ENCODE data around the gene LRP5. TPM values are rescaled to one million over a fixed set of nuclear protein-coding genes. Genes with fewer than 3 reads are reported as not detected.

Gene LRP5
- polyA plus RNA-seq, 3 donors, result 0.23 to 0.29 TPM; not detected in 1

DNA sequence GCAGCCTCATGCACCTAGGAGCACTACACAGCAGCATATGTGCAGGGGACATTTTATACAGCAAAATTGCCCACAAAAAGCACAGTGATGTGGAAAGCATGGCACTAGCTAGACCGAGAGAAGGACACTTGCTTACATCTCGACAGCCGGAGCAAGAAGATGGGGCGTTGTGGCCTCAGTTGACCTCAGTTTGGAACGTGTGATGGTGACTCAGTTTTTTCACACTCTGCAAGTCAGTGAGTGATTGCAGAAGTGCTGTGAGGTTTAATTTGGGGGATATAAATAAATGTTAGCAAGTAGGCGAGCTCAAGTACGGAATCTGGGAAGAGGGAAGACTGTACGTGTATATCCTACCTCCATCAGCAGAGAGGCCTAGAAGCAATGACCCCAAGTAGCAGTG lies 23.3 kb downstream of the LRP5 start:
- H3K4me1 Mint-ChIP-seq, result peaks cover 27% of the 10 kb centered on the region

DNA sequence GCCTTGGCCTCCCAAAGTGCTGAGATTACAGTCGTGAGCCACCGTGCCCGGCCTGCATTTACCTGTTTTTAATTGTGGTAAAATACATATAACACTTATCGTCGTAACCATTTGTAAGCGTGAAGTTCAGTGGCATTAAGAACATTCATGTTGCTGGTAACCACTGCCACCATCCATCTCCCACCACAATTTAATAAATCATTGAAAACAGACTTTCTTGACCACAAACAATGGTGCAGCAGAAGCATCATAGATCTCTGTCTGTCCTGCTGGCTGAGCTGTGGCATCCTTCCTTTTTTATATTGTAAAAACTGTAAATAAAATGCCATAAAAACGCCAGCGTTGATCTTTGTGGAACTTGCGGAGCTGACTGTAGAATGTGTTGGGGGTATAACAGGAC lies 24.3 kb downstream of the LRP5 start:
- Histone ChIP-seq H3K27ac (ENCODE audit: low read depth in 1 of 2, low read length in 2 of 2) (no peak overlapping the region), H3K4me1 (ENCODE audit: control insufficient read depth in 1 of 2, insufficient read depth in 2 of 2, low read length in 2 of 2) (peaks cover 9 to 11% of the 10 kb centered on the region in 2 donors), H2AFZ (ENCODE audit: insufficient read depth, low read depth, low read length, poor library complexity, severe bottlenecking) (no peak overlapping the region), H3K4me2 (replicated peaks; ENCODE audit: extremely low read depth, low read length, poor library complexity, severe bottlenecking) (no peak overlapping the region), H3K4me3 (replicated peaks in 1 of 3; ENCODE audit: low read depth in 2 of 3, low read length in 3 of 3) (no peak overlapping the region), H3K79me2 (ENCODE audit: insufficient read depth, low read length) (no peaks in the 10 kb centered on the region), H3K9me3 (replicated peaks in 1 of 2; ENCODE audit: control insufficient read depth in 1 of 2, insufficient read depth in 1 of 2, low read length in 2 of 2) (no peaks in the 10 kb centered on the region), H3K27me3 (ENCODE audit: control insufficient read depth in 2 of 2, insufficient read depth in 2 of 2, low read length in 2 of 2) (no peaks in the 10 kb centered on the region), H3K9ac (ENCODE audit: insufficient read depth, low read length, poor library complexity, severe bottlenecking) (no peak overlapping the region), H4K20me1 (ENCODE audit: insufficient read depth, low read length) (no peaks in the 10 kb centered on the region), H3K36me3 (replicated peaks in 1 of 2; ENCODE audit: control insufficient read depth in 1 of 2, insufficient read depth in 2 of 2, low read length in 2 of 2) (no peaks in the 10 kb centered on the region)
- H3K27ac Mint-ChIP-seq, result no peak overlapping the region
- H3K4me3 Mint-ChIP-seq, result no peak overlapping the region
- TF ChIP-seq, protein P1, sequence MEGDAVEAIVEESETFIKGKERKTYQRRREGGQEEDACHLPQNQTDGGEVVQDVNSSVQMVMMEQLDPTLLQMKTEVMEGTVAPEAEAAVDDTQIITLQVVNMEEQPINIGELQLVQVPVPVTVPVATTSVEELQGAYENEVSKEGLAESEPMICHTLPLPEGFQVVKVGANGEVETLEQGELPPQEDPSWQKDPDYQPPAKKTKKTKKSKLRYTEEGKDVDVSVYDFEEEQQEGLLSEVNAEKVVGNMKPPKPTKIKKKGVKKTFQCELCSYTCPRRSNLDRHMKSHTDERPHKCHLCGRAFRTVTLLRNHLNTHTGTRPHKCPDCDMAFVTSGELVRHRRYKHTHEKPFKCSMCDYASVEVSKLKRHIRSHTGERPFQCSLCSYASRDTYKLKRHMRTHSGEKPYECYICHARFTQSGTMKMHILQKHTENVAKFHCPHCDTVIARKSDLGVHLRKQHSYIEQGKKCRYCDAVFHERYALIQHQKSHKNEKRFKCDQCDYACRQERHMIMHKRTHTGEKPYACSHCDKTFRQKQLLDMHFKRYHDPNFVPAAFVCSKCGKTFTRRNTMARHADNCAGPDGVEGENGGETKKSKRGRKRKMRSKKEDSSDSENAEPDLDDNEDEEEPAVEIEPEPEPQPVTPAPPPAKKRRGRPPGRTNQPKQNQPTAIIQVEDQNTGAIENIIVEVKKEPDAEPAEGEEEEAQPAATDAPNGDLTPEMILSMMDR (IDR thresholded peaks at IDR 0.05), result no peak
- H3K36me3 Mint-ChIP-seq, result no peaks in the 10 kb centered on the region
- 42% methylated on average over 3 of the region's 9 CpGs for WGBS (ENCODE audit: insufficient coverage)
- H3K4me1 Mint-ChIP-seq, result peaks cover 17% of the 10 kb centered on the region
- H3K9me3 Mint-ChIP-seq, result no peaks in the 10 kb centered on the region
- DNase-seq, result no peak
- H3K27me3 Mint-ChIP-seq (ENCODE audit: low read depth in 3 of 3), result peaks cover 4 to 6% (median 5%) of the 10 kb centered on the region in 3 donors
- intact Hi-C loops (cut with micrococcal nuclease), result no loop called here

More for the DNA sequence above, 23.3 kb downstream of the LRP5 start:
- no peak overlapping the region for H2AFZ ChIP-seq (ENCODE audit: insufficient read depth, low read depth, low read length, poor library complexity, severe bottlenecking)
- Mint-ChIP-seq H3K4me3 (no peak overlapping the region), H3K27me3 (ENCODE audit: low read depth in 3 of 3) (peaks cover 6 to 10% (median 7%) of the 10 kb centered on the region in 3 donors), H3K27ac (no peak overlapping the region), H3K9me3 (no peaks in the 10 kb centered on the region), H3K36me3 (no peaks in the 10 kb centered on the region)
- no peak overlapping the region for H3K9ac ChIP-seq (ENCODE audit: insufficient read depth, low read length, poor library complexity, severe bottlenecking)
- intact Hi-C loops (cut with micrococcal nuclease), result no loop called here
- no peaks in the 10 kb centered on the region for H3K27me3 ChIP-seq (ENCODE audit: control insufficient read depth in 2 of 2, insufficient read depth in 2 of 2, low read length in 2 of 2)
- WGBS (ENCODE audit: insufficient coverage), result 27% methylated on average over 5 of the region's 8 CpGs
- no peak overlapping the region for H3K4me2 ChIP-seq (replicated peaks; ENCODE audit: extremely low read depth, low read length, poor library complexity, severe bottlenecking)
- peaks cover 19 to 21% of the 10 kb centered on the region in 2 donors for H3K4me1 ChIP-seq (ENCODE audit: control insufficient read depth in 1 of 2, insufficient read depth in 2 of 2, low read length in 2 of 2)
- no peaks in the 10 kb centered on the region for H3K9me3 ChIP-seq (replicated peaks in 1 of 2; ENCODE audit: control insufficient read depth in 1 of 2, insufficient read depth in 1 of 2, low read length in 2 of 2)
- H3K36me3 ChIP-seq (replicated peaks in 1 of 2; ENCODE audit: control insufficient read depth in 1 of 2, insufficient read depth in 2 of 2, low read length in 2 of 2), result no peaks in the 10 kb centered on the region
- H3K27ac ChIP-seq (ENCODE audit: low read depth in 1 of 2, low read length in 2 of 2), result no peak overlapping the region
- TF ChIP-seq, protein P1 (IDR thresholded peaks at IDR 0.05), result no peak
- no peaks in the 10 kb centered on the region for H3K79me2 ChIP-seq (ENCODE audit: insufficient read depth, low read length)
- H4K20me1 ChIP-seq (ENCODE audit: insufficient read depth, low read length), result no peaks in the 10 kb centered on the region
- no peak overlapping the region for H3K4me3 ChIP-seq (replicated peaks in 1 of 3; ENCODE audit: low read depth in 2 of 3, low read length in 3 of 3)
- no peak for DNase-seq

Measured in CD14-positive monocyte (primary cell).